Hematopoietic multipotent progenitor cell treated with erythropoietin and hydrocortisone succinate and interleukin-3 and kit ligand, for 6 days (in vitro differentiated cells): ENCODE results near the gene MAIP1.
A peak's percentile ranks its signal among the peaks of the same experiment; 100 is the strongest.

Experiments
- DNase-seq: peaks from one replicate; pipeline ENCODE4 v3.0.0-alpha.2; 2015

Gene MAIP1

GRCh38 chr2:199951023-199951422 lies 4.4 kb upstream of the MAIP1 start:
- no peak for DNase-seq

GRCh38 chr2:199955007-199955338 lies 409 bp upstream of the MAIP1 start:
- DNase-seq: peak; percentile 76

GRCh38 chr2:199956062-199956380 lies 639 bp downstream of the MAIP1 start:
- DNase-seq: peak; percentile 39

- no peak for DNase-seq
These were observed 2.6 kb downstream of the MAIP1 start for GRCh38 chr2:199958014-199958413.

- no peak for DNase-seq
These were observed 6.8 kb downstream of the MAIP1 start for GRCh38 chr2:199962203-199962602.

GRCh38 chr2:199966405-199966804 lies 11.0 kb downstream of the MAIP1 start:
- DNase-seq: no peak

GRCh38 chr2:199966976-199967375 lies 11.6 kb downstream of the MAIP1 start:
- DNase-seq: no peak

GRCh38 chr2:199968126-199968525 lies 12.7 kb downstream of the MAIP1 start:
- no peak for DNase-seq

- DNase-seq: no peak
These were observed 16.8 kb downstream of the MAIP1 start for GRCh38 chr2:199972088-199972626.

- peak; percentile 29 for DNase-seq
These were observed 18.3 kb downstream of the MAIP1 start for GRCh38 chr2:199973703-199974102.

GRCh38 chr2:199975273-199975895 lies 20.0 kb downstream of the MAIP1 start:
- no peak for DNase-seq

GRCh38 chr2:199977984-199978415 lies 22.6 kb downstream of the MAIP1 start:
- no peak for DNase-seq

GRCh38 chr2:199979398-199979797 lies 24.0 kb downstream of the MAIP1 start:
- no peak for DNase-seq

- peak; percentile 90 for DNase-seq
These were observed 24.6 kb downstream of the MAIP1 start for GRCh38 chr2:199979832-199980628.

- no peak for DNase-seq
These were observed 26.9 kb downstream of the MAIP1 start for GRCh38 chr2:199982126-199982843.

GRCh38 chr2:199983534-199983933 lies 28.2 kb downstream of the MAIP1 start:
- DNase-seq: no peak

GRCh38 chr2:199984159-199984558 lies 28.8 kb downstream of the MAIP1 start:
- no peak for DNase-seq

GRCh38 chr2:199984755-199985154 lies 29.4 kb downstream of the MAIP1 start:
- no peak for DNase-seq

- DNase-seq: peak; percentile 86
These were observed 30.3 kb downstream of the MAIP1 start for GRCh38 chr2:199985625-199986207.

- peak; percentile 86 for DNase-seq
These were observed 32.2 kb downstream of the MAIP1 start for GRCh38 chr2:199987586-199987985.

GRCh38 chr2:199988151-199988550 lies 32.8 kb downstream of the MAIP1 start:
- peak; percentile 35 for DNase-seq

GRCh38 chr2:199989822-199990221 lies 34.4 kb downstream of the MAIP1 start:
- DNase-seq: no peak

GRCh38 chr2:199991691-199992090 lies 36.3 kb downstream of the MAIP1 start:
- no peak for DNase-seq
